Gastrocnemius medialis (tissue), 4 donors: ENCODE measurements around the gene THEMIS2.

Experiments used
- POLR2A ChIP-seq, 2 donors: fragments of 450-650 bp; IDR thresholded peaks; one replicate each; pipeline ENCODE4 v1.6.1; 2017; ENCODE audit warnings: antibody characterized with exemption in 2 of 2, mild to moderate bottlenecking in 2 of 2, moderate library complexity in 2 of 2
- TF ChIP-seq, protein P1 (sequence below), 5 experiments: fragments of 450-650 bp in 3 of 5; fragments of 200-600 bp in 2 of 5; sonication (generic) in 2 of 5; IDR thresholded peaks in 4 of 5; conservative IDR thresholded peaks in 1 of 5; 1 replicate in 4 of 5; 2 replicates in 1 of 5; pipeline ENCODE4 v1.5.1; 2016 to 2019; ENCODE audit warnings: antibody characterized with exemption in 5 of 5, mild to moderate bottlenecking in 3 of 5, moderate library complexity in 3 of 5

DNA sequence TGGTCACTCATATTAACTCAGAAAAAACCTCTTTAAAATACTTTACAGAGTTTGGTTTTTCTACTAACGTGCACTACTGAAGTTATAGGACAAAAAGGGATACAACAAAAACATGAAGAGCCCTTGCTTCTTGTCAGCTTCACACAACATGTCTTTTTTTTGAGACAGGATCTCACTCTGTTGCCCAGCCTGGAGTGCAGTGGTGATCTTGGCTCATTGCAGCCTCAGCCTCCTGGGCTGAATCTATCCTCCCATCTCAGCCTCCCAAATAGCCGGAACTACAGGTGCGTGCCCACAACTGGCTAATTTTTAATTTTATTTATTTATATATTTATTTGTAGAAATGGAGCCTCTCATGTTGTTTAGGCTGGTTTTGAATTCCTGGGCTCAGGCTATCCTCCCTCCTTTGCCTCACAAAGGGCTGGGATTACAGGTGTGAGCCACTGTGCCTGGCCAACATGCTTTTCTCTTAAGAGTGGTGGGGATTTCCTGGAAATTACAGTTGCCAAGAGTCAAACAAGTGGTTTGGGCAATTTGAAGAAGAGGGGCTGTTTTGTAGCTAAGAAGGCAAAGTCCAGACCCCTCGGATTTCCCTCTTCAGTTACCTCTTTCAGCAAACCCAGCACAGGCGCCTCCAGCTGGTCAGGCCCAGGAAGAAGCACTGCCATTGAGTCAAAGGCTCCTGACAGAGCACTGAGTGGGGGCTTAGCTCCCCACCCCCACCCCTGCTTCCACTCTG lies 56.0 kb downstream of the THEMIS2 start:
- TF ChIP-seq, protein P1, sequence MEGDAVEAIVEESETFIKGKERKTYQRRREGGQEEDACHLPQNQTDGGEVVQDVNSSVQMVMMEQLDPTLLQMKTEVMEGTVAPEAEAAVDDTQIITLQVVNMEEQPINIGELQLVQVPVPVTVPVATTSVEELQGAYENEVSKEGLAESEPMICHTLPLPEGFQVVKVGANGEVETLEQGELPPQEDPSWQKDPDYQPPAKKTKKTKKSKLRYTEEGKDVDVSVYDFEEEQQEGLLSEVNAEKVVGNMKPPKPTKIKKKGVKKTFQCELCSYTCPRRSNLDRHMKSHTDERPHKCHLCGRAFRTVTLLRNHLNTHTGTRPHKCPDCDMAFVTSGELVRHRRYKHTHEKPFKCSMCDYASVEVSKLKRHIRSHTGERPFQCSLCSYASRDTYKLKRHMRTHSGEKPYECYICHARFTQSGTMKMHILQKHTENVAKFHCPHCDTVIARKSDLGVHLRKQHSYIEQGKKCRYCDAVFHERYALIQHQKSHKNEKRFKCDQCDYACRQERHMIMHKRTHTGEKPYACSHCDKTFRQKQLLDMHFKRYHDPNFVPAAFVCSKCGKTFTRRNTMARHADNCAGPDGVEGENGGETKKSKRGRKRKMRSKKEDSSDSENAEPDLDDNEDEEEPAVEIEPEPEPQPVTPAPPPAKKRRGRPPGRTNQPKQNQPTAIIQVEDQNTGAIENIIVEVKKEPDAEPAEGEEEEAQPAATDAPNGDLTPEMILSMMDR (IDR thresholded peaks at IDR 0.05 in 4 of 5, conservative IDR thresholded peaks at IDR 0.05 in 1 of 5) = no peak
- no peak for TF ChIP-seq POLR2A (IDR thresholded peaks at IDR 0.05)
